ENCODE results near the gene GRWD1.
"Not testable (repeated sequence)": the region's sequence is repeated elsewhere in the genome, so short reads cannot be mapped to it uniquely, and the experiment has no call there.

The GRWD1 gene

DNA sequence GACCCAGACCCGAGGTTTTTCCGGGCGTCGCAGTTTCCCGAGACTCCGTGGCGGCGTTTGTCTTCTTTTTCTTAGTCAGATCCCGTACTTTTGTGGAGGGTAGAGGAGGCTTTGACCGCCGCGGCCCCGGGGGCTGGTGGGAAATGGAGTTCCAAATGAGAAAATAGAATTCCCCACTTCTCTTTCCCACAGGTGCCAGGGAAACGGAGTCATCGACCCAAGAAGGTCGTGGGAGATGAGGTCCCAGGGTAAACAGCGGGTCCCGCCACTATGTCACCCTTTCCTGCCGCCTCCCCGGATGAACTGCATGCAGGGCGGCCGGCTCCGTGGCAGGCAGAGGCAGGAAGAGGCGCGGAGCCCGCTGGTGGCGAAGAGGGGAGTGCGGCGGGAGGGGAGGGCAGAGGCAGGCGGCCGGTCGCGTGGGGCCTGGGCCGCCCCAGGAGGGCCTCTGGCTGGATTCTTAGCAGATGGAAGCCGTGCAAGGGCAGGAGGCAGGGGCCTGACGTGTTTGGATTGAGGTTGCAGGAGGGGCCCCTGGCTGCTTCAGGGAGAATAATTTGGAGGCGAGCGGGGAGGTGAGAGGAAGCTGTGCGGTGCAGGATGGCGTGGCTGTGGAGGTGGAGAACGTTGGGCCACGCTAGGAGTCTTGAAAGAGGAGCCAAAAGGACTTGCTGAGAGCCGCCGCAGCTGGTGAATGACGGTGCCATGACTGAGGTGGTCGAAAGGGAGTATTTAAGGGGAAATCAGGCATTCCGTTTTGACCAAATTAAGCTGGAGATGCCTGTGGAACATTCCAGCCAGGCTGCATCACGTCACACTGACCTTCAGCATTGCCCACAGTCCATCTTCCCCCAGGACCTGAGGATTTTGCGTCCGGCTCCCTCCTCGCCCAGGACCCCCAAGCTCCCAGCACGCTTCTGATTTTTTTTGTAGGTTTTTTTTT is 35.0 kb downstream of the GRWD1 start:
- peak; percentile 59 for DNase-seq

DNA sequence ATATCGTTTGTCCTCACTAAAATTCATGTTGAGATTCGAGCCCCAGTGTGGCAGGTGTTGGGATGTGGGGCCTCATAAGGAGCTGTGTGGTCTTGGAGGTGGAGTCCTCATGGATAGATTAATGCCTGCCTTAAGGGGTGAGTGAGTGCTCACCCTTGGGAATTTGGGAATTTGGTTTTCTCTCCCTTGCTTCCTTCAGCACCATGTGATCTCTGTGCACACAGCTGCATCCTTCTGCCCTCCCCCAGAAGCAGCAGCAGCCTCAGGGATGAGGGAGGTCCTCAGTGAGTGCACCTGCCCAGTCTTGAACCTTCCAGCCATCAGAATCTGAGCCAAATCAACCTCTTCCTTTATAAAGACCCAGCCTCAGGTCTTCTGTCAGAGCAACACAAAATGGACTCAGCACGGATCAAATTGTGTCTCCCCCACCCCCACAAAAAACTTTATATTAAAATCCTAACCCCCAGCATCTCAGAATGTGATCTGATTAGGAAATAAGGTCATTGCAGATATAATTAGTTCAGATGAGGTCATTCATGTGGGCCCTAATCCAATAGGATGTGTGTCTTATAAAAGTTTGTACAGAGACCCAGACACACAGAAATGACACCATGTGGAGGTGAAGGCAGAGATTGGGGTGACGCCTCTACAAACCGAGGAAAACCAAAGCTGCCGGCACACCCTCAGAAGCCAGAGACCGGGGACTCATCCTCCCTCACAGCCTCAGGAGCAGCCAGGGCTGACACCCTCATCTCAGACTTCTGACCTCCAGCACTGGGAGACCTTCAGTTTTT is 36.3 kb downstream of the GRWD1 start:
- DNase-seq = no peak

DNA sequence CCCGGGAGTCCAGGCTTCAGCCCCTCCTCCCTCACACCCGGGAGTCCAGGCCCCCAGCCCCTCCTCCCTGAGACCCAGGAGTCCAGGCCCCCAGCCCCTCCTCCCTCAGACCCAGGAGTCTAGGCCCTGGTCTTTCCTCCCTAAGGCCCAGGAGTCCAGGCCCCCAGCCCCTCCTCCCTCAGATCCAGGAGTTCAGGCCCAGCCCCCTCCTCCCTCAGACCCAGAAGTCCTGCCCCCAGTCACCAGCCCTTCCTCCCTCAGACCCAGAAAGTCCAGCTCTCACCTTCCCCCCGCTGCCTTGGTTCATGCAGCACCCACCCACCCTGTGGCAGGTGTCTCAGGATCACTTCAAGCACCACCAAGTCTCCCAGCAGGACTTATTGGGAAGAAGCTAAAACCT is 37.5 kb downstream of the GRWD1 start:
- DNase-seq = no peak

DNA sequence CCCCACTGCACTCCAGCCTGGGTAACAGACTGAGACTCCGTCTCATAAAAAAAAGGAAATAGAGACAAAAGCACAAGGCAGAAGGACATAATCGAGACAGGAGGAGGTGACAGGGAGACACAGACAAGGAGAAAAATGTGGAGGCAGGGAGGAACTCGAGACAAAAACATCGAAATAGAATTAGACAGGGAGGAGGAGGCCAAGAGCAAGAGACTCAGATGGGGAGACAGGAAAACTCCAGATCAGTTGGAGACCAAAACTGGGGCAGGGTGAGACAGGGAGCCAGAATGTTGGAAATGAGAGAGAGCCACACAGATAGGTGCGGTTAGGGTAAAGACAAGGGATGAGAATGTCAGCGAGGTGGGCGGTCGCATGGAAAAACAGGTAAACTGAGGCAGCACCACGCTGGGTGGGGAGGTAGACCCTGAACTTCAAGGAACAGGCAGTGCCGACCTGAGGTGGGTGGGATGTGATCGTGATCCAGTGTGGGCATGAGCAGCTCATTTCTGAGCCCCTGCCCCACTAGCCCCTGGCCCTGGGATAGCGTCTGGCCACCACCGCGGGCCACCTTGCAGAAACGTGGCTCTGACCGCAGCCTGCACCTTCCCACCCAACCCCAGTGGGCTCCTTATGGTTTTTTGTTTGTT is 38.6 kb downstream of the GRWD1 start:
- DNase-seq = no peak

DNA sequence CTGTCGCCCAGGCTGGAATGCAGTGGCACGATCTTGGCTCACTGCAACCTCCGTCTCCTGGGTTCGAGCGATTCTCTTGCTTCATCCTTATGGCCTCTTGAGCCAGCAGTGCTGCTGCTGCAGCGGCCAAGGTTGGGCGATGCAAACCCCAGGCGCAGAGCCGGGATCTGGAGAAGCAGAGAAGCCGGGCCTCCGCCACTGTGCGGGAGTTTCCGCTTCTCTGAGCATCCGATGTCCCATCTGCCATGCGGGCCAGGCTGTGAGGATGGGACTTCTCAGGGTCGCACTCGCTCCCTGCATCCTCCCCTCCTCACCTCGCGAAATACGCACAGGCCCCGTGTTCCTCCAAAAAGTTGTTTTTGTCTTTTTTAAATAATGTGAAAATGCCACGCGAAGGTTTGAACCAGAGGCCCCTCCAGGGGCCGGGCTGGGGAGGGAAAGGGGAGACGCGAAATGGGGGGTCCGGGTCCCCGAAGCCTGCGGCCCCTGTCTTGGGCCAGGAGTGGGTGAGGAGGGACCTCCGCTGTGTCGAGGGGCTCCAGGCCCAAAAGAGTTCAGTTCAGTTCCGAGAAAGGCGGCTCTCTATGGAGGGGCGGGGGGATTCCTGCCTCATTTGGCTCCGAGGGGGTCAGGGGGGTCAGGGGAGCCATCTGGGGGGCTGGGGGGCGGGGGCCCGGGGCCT is 39.3 kb downstream of the GRWD1 start:
- DNase-seq = no peak

DNA sequence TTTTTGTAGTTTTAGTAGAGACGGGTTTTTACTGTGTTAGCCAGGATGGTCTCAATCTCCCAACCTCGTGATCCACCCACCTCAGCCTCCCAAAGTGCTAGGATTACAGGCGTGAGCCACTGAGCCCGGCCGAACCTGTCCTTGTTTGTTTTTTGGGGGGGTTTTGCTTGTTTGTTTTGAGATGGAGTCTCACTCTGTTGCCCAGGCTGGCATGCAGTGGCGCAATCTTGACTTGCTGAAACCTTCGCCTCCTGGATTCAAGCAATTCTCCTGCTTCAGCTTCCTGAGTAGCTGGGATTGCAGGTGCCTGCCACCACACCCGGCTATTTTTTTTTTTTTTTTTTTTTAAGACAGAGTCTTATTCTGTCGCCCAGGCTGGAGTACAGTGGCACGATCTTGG is 40.9 kb downstream of the GRWD1 start:
- not testable (repeated sequence) for DNase-seq

DNA sequence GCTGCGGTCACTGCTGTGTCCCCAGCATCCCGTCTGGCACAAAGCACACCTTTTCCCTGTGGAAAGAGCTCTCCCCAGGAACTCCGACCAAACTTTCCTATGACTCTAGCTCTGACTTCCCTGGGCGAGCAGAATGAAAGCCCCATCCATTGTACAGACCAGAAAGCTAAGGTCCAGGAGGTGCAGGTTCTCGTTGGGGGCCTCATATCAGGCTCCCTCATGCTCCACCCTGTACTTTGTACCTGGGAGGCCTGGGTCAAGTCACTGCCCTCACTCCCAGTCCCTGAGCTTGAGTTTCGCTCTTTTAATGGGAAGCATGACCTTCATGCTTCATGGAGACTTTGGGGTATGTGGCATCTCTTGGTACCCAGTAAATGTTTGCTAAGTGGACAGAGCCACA is 41.8 kb downstream of the GRWD1 start:
- DNase-seq = no peak

DNA sequence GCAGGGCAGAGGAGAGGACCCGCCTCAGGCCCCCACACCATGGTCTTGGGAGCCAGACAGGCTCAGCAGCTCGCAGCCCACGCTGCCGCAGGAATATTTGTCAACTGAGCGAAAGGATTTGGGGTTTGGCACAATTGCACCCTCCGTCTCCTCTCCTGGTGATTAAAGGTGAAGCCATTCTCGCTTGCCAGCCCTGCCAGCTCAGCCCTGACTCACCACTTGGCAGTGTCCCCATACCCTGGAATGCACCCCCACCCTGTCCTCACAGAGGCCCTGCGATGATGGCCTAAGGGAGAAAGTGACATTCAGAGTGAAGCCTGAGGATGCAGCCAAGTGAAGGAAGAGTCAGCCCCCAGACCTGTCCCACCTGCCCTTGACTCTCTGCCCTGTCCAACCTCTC is 42.2 kb downstream of the GRWD1 start:
- DNase-seq = no peak

DNA sequence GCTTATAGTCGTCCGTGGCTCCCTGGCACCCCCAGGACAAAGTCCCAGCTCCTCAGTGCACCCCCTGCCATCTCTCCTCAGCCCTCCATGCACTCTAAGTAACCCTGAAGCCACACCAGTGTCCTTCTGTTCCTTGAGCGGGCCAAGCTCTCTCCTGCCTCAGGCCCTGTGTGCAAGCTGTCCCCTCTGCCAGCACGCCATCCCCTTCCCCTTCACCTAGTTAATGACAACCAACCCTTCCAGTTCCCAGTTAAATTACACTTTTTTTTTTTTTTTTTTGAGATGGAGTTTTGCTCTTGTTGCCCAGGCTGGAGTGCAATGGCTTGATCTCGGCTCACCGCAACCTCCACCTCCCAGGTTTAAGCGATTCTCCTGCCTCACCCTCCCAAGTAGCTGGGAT is 42.7 kb downstream of the GRWD1 start:
- not testable (repeated sequence) for DNase-seq

DNA sequence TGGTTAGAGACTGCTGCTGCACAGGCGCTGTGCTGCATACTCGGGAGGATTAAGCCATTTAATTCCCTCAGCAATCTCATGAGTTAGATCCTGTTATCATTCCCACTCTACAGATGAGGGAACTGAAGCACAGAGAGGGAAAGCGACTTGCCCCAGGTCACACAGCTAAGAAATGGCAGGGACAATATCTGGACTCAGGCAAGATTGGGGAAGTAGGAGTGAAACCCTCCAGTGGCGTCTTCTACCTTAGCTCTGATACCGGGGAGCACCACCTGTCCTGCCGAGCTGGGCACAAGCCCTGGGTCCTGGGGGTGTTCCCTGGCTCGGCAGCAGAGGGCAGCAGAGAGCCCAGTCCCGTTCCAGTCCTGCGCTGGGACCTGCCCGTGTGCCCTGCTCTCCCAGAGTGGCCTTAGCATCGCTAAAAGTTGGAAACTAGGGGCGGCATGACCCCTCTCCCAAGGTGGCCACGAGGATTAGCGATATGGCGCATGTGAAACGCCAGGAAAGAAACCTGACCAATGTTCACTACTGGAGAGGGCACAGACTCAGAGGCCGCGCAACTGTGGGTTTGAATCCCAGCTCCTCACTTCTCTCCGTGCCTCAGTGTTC is 43.9 kb downstream of the GRWD1 start:
- peak; percentile 84 for DNase-seq

DNA sequence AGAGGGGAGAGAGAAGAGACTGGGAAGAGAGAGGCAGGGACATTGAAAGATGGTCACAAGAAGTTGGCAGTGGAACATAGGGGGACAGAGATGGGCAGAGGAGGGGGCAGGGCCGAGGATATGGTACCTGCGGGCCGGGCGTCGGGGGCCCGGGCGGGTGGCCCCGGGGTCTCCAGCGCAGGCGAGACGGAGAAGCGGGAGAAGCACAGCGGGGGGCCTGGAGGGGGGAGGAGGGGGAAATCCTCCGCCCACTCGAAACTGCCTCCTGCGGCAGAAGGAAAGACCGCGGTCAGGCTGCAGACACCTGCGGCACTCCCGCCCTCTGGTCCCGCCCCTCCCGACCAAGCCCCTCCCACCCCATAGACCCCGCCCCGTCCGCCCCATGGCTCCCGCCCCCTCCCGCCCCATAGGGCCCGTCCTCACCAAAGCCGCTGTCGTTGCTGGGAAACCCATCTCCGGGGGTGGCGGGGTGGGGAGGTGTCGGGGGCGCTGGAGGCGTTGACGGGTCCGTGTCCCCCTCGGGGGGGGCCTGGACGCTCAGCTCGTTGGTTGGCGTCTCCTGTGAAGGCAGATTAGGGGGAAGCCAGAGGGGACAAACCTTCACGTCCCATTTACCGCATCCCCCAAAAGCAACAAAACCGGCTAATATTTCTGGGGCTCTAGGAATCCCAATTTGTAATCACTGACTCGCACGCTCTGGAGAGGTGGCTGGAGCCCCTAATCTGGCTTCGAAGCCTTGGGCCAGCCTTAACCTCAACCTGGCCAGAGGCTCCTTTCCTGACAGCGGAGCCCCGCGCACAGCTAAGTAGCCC is 45.4 kb downstream of the GRWD1 start:
- peak; percentile 51 for DNase-seq

DNA sequence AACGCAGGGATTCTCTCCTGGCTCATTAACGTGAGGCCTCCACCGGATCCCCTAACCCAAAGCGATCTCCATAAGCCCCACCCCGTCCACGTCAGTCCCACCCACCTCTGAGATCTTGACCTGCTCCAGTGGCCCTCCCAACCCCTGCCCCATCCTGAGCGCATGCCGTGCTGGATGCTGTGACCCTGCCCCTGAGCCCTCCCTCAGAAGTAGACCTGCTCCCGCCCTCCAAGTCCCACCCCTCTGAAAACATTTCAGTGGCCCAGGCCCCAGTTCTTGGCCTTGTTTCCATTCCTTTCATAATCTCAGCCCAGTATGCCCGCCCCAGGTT is 46.0 kb downstream of the GRWD1 start:
- DNase-seq = no peak

DNA sequence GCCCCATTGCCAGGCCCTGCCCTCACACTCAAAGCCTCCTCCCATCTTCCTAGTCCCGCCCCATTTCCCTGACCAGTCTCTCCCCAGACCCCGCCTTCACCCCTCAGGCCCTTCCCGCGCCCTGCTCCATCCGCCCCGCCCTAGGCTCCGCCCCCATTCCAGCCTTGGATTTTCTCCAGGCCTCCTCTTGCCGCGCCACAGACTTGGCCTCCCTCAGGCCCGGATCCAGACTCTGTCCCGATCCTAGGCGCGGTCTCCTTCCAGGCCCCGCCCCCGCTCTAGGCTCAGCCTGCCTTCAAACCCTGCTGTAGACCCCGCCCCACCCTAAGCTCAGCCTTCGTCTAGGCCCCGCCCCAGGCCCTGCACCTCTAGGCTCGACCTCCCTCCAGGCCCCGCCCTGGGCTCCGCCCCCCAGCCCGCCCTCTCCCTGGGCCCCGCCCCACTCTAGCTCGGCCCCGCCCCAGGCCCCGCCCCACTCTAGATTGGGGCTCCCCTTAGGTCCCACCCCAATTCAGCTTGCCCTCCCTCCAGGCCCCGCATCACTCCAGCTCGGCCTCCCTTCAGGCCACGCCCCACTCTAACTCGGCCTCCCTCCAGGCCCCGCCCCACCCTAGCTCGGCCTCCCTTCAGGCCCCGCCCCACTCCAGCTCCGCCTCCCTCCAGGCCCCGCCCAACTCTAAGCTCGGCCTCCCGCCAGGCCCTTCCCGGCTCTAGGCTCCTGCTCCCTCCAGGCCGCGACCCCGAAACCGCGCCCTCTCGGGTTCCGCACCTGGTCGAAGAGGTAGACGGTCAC is 47.3 kb downstream of the GRWD1 start:
- DNase-seq = peak; percentile 80

DNA sequence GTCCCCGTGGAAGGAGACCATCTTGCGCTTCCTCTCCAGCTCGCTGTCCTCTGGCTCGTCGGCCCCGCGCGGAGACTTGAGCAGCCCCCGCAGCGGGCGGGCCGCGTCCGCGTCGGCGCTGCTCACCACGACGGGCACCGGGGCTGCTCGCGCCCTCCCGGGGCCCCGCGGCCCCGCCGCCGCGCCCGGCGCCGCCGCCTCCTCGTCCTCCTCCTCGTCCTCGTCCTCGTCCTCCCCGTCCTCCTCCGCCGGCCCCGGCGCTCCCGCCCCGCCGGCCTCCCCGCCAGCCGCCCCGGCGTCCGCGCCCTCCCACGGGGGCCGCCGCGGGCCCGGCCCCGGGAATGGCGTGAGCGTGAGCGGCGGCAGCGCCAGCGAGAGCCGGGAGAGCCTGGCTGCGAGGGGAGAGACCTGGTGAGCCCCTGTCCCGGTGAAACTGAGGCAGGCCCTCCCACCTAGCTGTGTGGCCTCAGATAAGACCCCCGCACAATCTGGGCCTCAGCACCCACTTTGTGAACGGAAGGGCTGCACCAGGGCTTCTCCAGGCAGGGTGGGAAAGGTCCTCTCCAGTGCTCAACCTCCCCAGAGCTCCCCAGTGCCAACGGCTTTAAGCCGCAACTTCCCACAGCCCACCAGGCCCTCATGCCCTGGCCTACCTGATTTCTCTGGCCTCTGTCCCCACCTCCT is 48.1 kb downstream of the GRWD1 start:
- no peak for DNase-seq

DNA sequence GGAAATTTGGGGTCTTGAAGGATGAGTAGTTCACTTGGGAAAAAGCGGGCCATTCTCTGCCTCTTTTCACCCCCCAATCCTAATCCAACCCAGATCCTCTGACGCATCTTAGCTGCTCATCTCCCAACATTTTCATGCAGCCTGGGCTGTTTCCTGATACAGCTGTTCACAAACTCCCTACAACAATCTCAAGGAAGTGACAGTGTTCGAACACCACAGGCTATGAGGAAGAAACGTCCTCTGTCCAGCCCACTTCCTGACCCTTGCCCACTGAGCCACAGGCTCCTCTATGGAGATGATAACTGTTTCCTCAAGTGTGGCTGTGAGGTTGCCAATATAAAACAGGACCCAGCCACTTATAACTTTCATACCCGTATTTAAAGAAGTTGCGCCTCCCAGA is 49.6 kb downstream of the GRWD1 start:
- DNase-seq = no peak

DNA sequence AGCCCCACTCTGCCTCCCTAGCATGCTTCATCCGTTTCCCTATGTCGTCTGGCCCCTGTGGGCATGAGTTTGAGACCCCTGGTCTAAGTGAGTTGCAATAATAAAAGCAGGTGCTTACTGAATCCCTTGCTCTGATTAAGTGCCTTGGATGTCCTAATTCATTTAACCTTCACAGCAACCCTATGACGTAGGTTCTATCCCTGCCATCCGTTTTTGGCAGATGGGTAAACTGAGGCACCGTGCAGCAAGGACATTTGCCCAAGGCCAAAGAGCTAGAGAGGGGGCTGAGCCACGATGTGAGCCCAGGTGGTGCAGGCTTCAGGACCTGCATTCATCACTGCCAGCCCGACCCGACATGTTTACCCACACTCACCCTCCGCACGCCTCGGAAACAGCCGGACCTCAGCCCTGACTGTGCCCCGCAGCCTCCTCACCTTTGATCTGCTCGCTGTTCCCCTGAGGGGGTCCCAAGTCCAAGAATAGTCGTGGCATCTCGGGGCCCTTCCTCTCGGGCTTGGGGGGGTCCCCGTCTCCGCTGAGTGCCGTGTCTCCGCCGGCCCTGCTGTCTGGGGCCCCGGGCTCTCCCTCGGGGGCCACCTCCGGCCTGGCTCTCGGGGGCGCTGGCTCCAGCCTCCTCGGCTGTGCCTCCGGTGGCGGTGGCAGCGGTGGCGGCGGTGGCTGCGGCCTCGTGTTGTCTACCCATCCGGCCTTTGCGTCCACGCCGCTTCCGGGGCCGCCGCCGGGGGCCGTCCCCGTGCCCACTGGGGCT is 51.4 kb downstream of the GRWD1 start:
- DNase-seq = no peak

DNA sequence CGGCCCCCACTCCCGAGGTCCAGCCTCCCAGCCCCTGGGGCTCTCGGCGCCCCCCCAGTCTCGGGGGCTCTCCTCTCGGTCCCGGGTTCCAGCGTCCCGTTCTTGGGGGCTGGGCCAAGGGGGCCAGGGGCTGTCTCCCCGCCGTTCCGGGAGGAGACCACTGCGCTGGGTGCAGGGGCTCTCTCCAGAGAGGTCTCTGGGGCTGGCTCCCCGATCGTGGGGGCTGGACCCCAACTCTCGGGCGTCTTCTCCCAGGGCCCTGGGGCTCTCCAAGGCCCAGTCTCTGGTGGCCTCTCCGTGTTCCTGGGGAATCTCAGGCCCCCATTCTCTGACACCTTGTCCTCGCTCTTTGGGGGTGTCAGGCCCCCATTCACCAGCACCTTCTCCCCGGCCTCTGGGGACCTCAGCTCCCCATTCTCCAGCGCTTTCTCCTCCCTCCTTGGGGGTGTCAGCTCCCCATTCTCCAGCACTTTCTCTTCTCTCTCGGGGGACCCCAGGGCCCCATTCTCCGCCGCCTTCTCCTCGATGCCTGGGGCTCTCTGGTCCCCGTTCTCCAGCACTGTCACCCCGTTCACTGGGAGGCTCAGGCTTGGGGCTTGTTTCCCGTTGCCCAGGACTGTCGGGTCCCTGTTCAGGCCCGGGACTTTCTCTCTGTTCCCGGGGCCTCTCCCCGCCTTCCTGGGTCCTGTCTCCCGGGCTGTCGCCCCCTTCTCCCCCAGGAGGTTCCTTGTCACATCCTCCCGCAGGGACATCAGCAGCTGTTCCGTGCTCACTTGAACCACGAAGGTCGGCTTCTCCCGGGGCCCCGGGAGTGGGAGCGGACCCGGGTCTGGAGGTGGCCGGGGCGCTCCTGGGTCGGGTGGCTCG is 52.2 kb downstream of the GRWD1 start:
- no peak for DNase-seq

DNA sequence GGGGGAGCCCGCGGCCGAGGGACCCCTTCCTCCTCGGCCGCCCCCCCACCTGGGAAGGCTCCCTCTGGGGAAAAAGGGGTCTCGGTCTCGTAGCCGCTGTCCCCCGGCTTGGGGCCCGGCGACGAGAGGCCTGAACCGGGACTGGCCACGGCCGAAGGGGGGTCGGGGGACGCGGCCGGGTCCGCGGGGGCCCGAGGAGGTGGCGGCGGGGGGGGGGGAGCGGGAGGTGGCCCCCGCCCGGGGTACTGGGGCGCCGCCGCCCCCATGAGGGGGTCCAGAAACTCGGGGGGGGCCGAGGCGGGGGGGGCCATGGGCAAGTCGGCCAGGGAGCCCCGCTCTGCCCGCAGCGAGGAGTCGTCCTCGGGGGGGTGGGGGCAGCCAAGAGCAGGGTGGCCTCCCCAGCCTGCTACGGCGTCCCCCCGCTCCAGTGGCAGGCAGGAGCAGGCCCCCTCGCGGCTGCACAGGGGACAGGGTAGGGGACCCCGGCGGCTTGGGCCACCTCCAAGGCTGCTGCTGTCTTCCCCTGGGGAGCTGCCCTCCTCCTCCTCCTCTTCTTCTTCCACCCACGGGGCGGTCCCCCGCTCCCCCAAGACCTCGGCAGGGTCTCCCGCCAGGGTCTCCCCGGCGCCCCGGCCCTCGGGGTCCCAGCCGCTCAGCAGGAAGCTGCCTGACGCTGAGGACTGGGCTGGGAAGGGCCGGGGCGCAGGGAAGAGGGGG is 53.0 kb downstream of the GRWD1 start:
- DNase-seq = no peak

Measured in stimulated activated CD4-positive, alpha-beta T cell treated with anti-CD3 and anti-CD28 coated beads, Interleukin-4, amount 100 ng/mL, for 1 hour (primary cell).